ENCODE measurements around the gene OXER1.

The OXER1 gene

GRCh38 chr2:42793334-42794270 is 29.7 kb upstream of the OXER1 start:
- DNase-seq, result no peak

GRCh38 chr2:42792583-42793333 is 28.8 kb upstream of the OXER1 start, which contains the start of gene HAAO:
HAAO (minus strand) TSS chr2:42792583; CDS start chr2:42792536, 47 bp downstream.
- no peak for DNase-seq

- DNase-seq, result no peak
These were observed 28.2 kb upstream of the OXER1 start for GRCh38 chr2:42792087-42792582.

- no peak for DNase-seq
These were observed 27.7 kb upstream of the OXER1 start for GRCh38 chr2:42791606-42792005.

- no peak for DNase-seq
These were observed 25.8 kb upstream of the OXER1 start for GRCh38 chr2:42789751-42790150.

- no peak for DNase-seq
These were observed 24.9 kb upstream of the OXER1 start for GRCh38 chr2:42788882-42789281.

GRCh38 chr2:42788478-42788793 is 24.5 kb upstream of the OXER1 start:
- DNase-seq, result no peak

GRCh38 chr2:42787788-42788477 is 24.0 kb upstream of the OXER1 start:
- no peak for DNase-seq

- no peak for DNase-seq
These were observed 23.5 kb upstream of the OXER1 start for GRCh38 chr2:42787424-42787787.

GRCh38 chr2:42786561-42787345 is 22.8 kb upstream of the OXER1 start:
- no peak for DNase-seq

- DNase-seq, result no peak
These were observed 20.4 kb upstream of the OXER1 start for GRCh38 chr2:42784204-42784880.

- DNase-seq, result no peak
These were observed 19.6 kb upstream of the OXER1 start for GRCh38 chr2:42783511-42783910.

- no peak for DNase-seq
These were observed 17.2 kb upstream of the OXER1 start for GRCh38 chr2:42781181-42781580.

GRCh38 chr2:42777883-42778805 is 14.2 kb upstream of the OXER1 start:
- DNase-seq, result no peak

GRCh38 chr2:42775810-42776209 is 11.9 kb upstream of the OXER1 start:
- DNase-seq, result no peak

- no peak for DNase-seq
These were observed 11.3 kb upstream of the OXER1 start for GRCh38 chr2:42775186-42775585.

- no peak for DNase-seq
These were observed 7.7 kb upstream of the OXER1 start for GRCh38 chr2:42771546-42772153.

GRCh38 chr2:42770288-42771131 is 6.6 kb upstream of the OXER1 start:
- DNase-seq, result peak in 2 of 3 experiments; percentile 15 to 42

GRCh38 chr2:42769583-42770287 is 5.8 kb upstream of the OXER1 start:
- no peak for DNase-seq

All from NCI-H1417 (cell line).